Esophagus squamous epithelium (tissue), 5 donors: ENCODE measurements around the gene CA11. TPM values are rescaled to one million over a fixed set of nuclear protein-coding genes. Genes with fewer than 3 reads are reported as not detected.

Experiments used
- DNase-seq: peaks from one replicate; lab custom pipeline; 2025; lab: John Stamatoyannopoulos, UW
- H3K27ac ChIP-seq, 4 donors: fragments of 200-600 bp; sonication (generic); one replicate each; pipeline ENCODE4 v1.5.1; 2016 to 2019; ENCODE audit warnings: mild to moderate bottlenecking in 1 of 4
- H3K27me3 ChIP-seq, 4 donors: fragments of 200-600 bp; sonication (generic); 1 replicate in 3 of 4; 2 replicates in 1 of 4; pipeline versions ENCODE4 v1.5.1 to v1.6.0; 2017 to 2021; ENCODE audit warnings: antibody characterized with exemption in 1 of 4
- H3K36me3 ChIP-seq, 3 donors: fragments of 200-600 bp; sonication (generic); one replicate each; pipeline ENCODE4 v1.5.1; 2016 to 2019
- H3K4me1 ChIP-seq, 3 donors: fragments of 200-600 bp; sonication (generic); one replicate each; pipeline ENCODE4 v1.5.1; 2017 to 2019
- H3K4me3 ChIP-seq, 4 donors: fragments of 200-600 bp; sonication (generic); 1 replicate in 3 of 4; 2 replicates in 1 of 4; pipeline ENCODE4 v1.5.1; 2016 to 2019; ENCODE audit warnings: mild to moderate bottlenecking in 2 of 4, moderate library complexity in 1 of 4
- H3K9me3 ChIP-seq, 3 donors: fragments of 200-600 bp; sonication (generic); one replicate each; pipeline ENCODE4 v1.5.1; 2016 to 2019
- POLR2A ChIP-seq, 4 donors: fragments of 450-650 bp; IDR thresholded peaks; one replicate each; pipeline ENCODE4 v1.6.1; 2017; ENCODE audit warnings: antibody characterized with exemption in 4 of 4, mild to moderate bottlenecking in 4 of 4, moderate library complexity in 3 of 4
- WGBS, 2 donors: methylation state at CpG; one replicate each; pipeline ENCODE4 v1.1.5; 2018; 5-methylcytosine and 5-hydroxymethylcytosine counted together
- intact Hi-C: fragments of 100-400 bp; cut with DNase I; formaldehyde crosslinking; loops from one replicate; pipeline ENCODE4 v1.15.0; 2022
- total RNA-seq, 4 donors: library from RNA; depleted of rRNA; stranded (reverse); fragments of >200 nt; gene quantifications; one replicate each; pipeline ENCODE4 v1.1.0, GENCODE V29; 2016
- TF ChIP-seq, protein P1 (sequence below), 6 experiments: fragments of 450-650 bp in 4 of 6; fragments of 200-600 bp in 2 of 6; sonication (generic) in 2 of 6; IDR thresholded peaks; one replicate each; pipeline ENCODE4 v1.5.1; 2016 to 2019; ENCODE audit warnings: antibody characterized with exemption in 6 of 6, mild to moderate bottlenecking in 4 of 6, moderate library complexity in 4 of 6
- donor health status: DM: yes; HTN: yes; CAD: no.

CA11 gene
- total RNA-seq, 4 donors from 2014 or later = 1.4 to 6.9 (median 5.2) TPM

DNA sequence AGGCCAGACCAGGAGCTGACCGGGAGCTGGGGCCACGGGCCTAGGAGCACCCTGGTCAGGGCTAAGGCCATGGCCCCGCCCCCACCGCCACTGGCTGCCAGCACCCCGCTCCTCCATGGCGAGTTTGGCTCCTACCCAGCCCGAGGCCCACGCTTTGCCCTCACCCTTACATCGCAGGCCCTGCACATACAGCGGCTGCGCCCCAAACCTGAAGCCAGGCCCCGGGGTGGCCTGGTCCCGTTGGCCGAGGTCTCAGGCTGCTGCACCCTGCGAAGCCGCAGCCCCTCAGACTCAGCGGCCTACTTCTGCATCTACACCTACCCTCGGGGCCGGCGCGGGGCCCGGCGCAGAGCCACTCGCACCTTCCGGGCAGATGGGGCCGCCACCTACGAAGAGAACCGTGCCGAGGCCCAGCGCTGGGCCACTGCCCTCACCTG is 20.1 kb downstream of the CA11 start:
- no peaks in the 10 kb centered on the region for H3K27me3 ChIP-seq
- H3K4me3 ChIP-seq = no peak overlapping the region
- H3K9me3 ChIP-seq = no peaks in the 10 kb centered on the region
- WGBS, 2 donors = 91% methylated on average over 9 of the region's 30 CpGs; no CpG with 5 or more reads in 1 of the 2 donors
- H3K4me1 ChIP-seq = peaks cover 29 to 90% (median 39%) of the 10 kb centered on the region in 3 donors
- intact Hi-C loops = no loop called here
- DNase-seq = no peak
- H3K27ac ChIP-seq = peak overlapping the region in 2 of 4 donors; percentile 88 to 91
- H3K36me3 ChIP-seq = peaks cover 0 to 41% (median 0%) of the 10 kb centered on the region in 3 donors
- TF ChIP-seq, protein P1, sequence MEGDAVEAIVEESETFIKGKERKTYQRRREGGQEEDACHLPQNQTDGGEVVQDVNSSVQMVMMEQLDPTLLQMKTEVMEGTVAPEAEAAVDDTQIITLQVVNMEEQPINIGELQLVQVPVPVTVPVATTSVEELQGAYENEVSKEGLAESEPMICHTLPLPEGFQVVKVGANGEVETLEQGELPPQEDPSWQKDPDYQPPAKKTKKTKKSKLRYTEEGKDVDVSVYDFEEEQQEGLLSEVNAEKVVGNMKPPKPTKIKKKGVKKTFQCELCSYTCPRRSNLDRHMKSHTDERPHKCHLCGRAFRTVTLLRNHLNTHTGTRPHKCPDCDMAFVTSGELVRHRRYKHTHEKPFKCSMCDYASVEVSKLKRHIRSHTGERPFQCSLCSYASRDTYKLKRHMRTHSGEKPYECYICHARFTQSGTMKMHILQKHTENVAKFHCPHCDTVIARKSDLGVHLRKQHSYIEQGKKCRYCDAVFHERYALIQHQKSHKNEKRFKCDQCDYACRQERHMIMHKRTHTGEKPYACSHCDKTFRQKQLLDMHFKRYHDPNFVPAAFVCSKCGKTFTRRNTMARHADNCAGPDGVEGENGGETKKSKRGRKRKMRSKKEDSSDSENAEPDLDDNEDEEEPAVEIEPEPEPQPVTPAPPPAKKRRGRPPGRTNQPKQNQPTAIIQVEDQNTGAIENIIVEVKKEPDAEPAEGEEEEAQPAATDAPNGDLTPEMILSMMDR (IDR thresholded peaks at IDR 0.05) = no peak
- no peak for TF ChIP-seq POLR2A (IDR thresholded peaks at IDR 0.05)

DNA sequence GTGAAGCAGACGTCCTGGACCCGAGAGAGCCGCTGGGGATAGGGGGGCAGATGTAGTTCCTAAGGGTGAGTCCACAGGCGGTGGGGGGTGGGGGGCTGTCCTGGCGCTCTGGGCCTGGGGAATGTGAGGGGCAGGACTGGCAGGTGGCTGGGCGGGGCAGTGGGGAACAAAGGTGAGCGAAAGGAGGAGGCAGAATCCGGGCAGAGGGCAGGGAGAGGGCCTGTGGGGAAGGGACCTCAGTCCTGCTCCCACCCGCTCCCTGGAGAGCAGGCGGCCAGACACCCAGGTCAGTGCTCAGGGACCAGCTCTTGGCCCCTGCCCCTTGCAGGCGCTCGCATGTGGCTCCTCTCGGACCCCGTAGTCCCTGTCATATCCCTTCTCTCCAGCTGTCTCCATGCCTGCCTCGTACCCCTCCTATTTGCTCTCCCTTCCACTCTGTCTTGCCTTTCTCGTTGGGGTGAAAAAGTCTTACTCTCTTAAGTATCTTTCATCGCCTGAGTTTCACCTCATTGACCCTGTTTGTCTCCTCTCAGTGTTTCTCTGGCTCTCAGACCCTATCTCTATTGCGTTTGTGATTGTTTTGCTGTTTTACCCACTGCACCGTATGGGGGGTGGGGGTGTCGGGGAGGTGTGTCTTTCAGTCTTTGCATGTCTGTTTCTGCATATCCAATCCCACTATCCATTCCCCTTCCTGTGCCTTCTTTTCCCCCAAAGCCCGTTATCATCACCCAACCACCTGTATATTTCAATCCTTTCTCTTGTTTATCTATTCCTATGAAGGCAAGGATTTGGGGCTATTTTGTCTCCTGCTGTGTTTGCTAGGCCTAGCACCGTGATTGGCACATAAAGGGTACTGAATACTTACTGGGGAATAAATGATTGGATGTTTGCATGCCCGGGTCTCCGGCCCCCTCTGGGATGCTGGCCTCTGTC is 20.9 kb downstream of the CA11 start:
- Histone ChIP-seq H3K27ac (peak overlapping the region; percentile 75 to 91 (median 88)), H3K4me1 (peaks cover 24 to 90% (median 35%) of the 10 kb centered on the region in 3 donors), H3K36me3 (peaks cover 0 to 32% (median 0%) of the 10 kb centered on the region in 3 donors), H3K27me3 (no peaks in the 10 kb centered on the region), H3K4me3 (peak overlapping the region in 3 of 4 donors; percentile 44 to 71 (median 48)), H3K9me3 (no peaks in the 10 kb centered on the region)
- WGBS, 2 donors = 50% methylated on average over 20 to 22 of the region's 24 CpGs
- no peak for DNase-seq
- no peak for TF ChIP-seq POLR2A (IDR thresholded peaks at IDR 0.05)
- TF ChIP-seq, protein P1 (IDR thresholded peaks at IDR 0.05) = no peak
- intact Hi-C loops = no loop called here

DNA sequence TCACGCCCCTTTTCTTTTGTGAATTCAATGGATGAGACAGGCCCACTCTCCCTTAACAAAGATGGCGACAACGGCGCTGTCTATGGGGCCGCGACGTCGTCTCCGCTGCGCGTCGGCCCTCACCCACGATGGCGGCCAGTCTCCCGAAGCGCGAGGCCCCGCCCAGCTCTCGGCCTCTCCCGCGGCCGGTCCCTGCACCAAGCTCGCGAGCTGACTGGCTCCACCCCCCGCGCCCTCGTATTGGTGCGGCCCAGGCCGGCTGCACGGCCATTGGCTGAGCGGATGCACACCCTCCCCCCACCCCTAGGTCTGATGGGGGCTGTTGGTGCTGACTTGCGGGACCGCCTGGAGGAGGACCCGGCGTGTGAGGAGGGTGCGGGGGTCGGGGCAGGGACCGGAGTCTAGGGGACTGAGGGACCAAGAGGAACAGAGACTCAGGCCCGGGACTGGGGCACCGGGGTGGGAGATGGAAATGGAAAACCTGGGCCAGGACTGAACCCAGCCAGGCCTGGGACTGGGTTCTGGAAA is 21.9 kb downstream of the CA11 start:
- no peak for TF ChIP-seq POLR2A (IDR thresholded peaks at IDR 0.05)
- TF ChIP-seq, protein P1 (IDR thresholded peaks at IDR 0.05) = peak in 1 of 6 experiments; percentile 20
- H3K4me3 ChIP-seq = peak overlapping the region; percentile 23 to 71 (median 46)
- peak; percentile 82 for DNase-seq

DNA sequence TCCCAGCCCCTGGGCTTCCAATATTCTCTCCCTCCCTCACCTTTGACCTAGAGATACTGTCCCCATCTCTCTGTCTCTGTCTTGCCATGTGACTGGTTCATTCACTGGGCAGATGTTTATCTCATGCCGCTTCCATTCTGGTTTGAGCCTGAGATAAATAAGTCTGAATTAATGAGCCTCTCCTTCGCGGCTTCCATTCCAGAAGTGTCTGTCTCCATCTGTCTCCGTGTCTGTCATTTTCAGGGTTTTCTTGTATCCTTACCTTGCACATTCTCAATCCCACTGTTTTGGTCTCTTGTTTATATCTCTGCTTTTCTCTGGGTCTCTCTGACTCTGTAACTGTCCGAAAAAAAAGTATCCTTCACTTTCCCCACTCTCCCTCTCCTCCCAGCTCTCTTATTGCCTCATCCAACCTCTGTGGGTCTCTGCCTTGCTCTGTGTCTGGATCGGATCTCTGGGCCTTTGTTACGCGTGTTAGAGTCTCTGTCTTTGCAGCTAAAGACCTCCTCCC is 22.4 kb downstream of the CA11 start:
- intact Hi-C loops = no loop called here
- no peaks in the 10 kb centered on the region for H3K27me3 ChIP-seq
- TF ChIP-seq, protein P1 (IDR thresholded peaks at IDR 0.05) = no peak
- TF ChIP-seq POLR2A (IDR thresholded peaks at IDR 0.05) = no peak
- WGBS, 2 donors = 19 to 26% methylated on average over 8 of the region's 8 CpGs
- no peak for DNase-seq
- peak overlapping the region; percentile 23 to 71 (median 46) for H3K4me3 ChIP-seq
- H3K27ac ChIP-seq = peak overlapping the region; percentile 75 to 91 (median 88)
- peaks cover 25 to 86% (median 40%) of the 10 kb centered on the region in 3 donors for H3K4me1 ChIP-seq
- H3K36me3 ChIP-seq = peaks cover 0 to 18% (median 0%) of the 10 kb centered on the region in 3 donors
- H3K9me3 ChIP-seq = no peaks in the 10 kb centered on the region

More for the DNA sequence above, 21.9 kb downstream of the CA11 start:
- H3K9me3 ChIP-seq = no peaks in the 10 kb centered on the region
- 1 to 4% methylated on average over 8 to 12 of the region's 40 CpGs for whole genome bisulfite sequencing, 2 donors
- H3K27ac ChIP-seq = peak overlapping the region; percentile 75 to 91 (median 88)
- H3K27me3 ChIP-seq = no peaks in the 10 kb centered on the region
- peaks cover 0 to 23% (median 0%) of the 10 kb centered on the region in 3 donors for H3K36me3 ChIP-seq
- intact Hi-C loops = no loop called here
- peaks cover 25 to 87% (median 40%) of the 10 kb centered on the region in 3 donors for H3K4me1 ChIP-seq
